ENCODE measurements around the gene USP12.

The USP12 gene

GRCh38 chr13:27038323-27038722 is 133.3 kb downstream of the USP12 start:
- peaks cover 23% of the 10 kb centered on the region for H3K4me1 ChIP-seq (ENCODE audit: control insufficient read depth, insufficient read depth, low read length)
- H3K9me3 ChIP-seq (replicated peaks; ENCODE audit: low read length), result no peaks in the 10 kb centered on the region
- H3K36me3 ChIP-seq (ENCODE audit: insufficient read depth, low read length), result no peaks in the 10 kb centered on the region
- no peak overlapping the region for H3K9ac ChIP-seq (ENCODE audit: low read depth, low read length)
- H3K27me3 ChIP-seq (ENCODE audit: control insufficient read depth, insufficient read depth, low read length), result no peaks in the 10 kb centered on the region
- H3K4me3 ChIP-seq (ENCODE audit: low read length), result no peak overlapping the region
- H3K4me2 ChIP-seq (ENCODE audit: low read length), result no peak overlapping the region

GRCh38 chr13:27037571-27037970 is 134.0 kb downstream of the USP12 start:
- no peaks in the 10 kb centered on the region for H3K27me3 ChIP-seq (ENCODE audit: control insufficient read depth, insufficient read depth, low read length)
- no peaks in the 10 kb centered on the region for H3K9me3 ChIP-seq (replicated peaks; ENCODE audit: low read length)
- H3K4me1 ChIP-seq (ENCODE audit: control insufficient read depth, insufficient read depth, low read length), result peaks cover 19% of the 10 kb centered on the region
- no peak overlapping the region for H3K4me2 ChIP-seq (ENCODE audit: low read length)
- no peak overlapping the region for H3K4me3 ChIP-seq (ENCODE audit: low read length)
- no peaks in the 10 kb centered on the region for H3K36me3 ChIP-seq (ENCODE audit: insufficient read depth, low read length)
- H3K9ac ChIP-seq (ENCODE audit: low read depth, low read length), result no peak overlapping the region

DNA sequence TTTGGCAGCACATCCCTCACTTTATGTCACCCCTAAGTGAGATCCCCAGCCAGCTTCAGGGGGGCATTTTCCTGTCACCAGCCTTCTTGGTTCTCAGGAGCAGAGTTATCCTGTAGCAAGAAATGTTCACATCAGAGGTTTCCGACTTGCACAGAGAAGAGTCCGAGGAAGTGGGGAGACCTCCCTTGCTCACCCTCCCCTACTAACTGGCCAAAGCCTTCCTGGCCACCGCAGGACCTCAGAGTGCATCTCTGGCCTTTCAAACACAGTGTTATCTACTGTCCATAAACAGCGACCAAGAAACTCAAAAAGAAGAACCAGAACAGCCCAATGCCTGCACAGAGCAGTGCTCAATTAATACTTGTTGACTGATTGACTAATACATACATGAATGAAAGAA is 134.4 kb downstream of the USP12 start:
- Histone ChIP-seq H3K36me3 (ENCODE audit: insufficient read depth, low read length) (no peaks in the 10 kb centered on the region), H3K27me3 (ENCODE audit: control insufficient read depth, insufficient read depth, low read length) (no peaks in the 10 kb centered on the region), H3K9me3 (replicated peaks; ENCODE audit: low read length) (no peaks in the 10 kb centered on the region), H3K4me2 (ENCODE audit: low read length) (no peak overlapping the region), H3K4me3 (ENCODE audit: low read length) (no peak overlapping the region), H3K9ac (ENCODE audit: low read depth, low read length) (no peak overlapping the region), H3K4me1 (ENCODE audit: control insufficient read depth, insufficient read depth, low read length) (peaks cover 18% of the 10 kb centered on the region)

DNA sequence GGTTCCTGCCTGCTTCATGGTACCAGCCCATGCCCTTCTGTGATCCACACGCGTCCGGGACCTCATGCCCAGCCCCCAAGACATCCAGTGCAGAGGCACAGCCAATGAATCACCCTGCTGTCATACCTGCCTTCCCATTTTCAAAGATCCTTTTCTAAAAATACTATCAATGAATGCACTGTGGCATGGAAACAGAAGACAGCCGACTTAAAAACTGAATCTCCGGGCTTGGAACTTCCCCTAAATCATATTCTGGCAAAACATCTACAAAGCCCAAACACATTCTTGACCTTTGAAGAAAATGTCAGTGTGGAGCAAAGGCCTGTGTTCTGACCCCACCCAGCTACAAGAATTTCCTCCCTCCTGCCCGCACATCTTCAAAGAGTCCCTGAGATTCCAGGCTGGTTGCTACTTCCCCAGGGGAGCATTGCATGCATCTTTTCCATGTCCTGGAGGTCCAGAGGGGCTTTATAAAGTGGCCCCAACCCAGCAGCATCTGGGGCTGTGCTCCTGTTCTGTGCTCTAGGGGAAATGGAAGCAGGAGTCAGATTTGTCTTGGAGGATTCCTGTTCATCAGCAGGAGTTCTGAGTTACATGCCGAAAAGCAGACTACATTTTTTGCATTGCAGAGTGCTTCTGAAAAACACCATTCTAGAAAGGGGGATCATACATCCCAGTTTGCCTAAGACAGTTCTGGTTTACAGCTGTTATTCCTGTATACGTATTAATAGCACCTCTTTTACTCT is 135.2 kb downstream of the USP12 start:
- H3K4me1 ChIP-seq (ENCODE audit: control insufficient read depth, insufficient read depth, low read length), result peaks cover 18% of the 10 kb centered on the region
- H3K4me3 ChIP-seq (ENCODE audit: low read length), result no peak overlapping the region
- H3K36me3 ChIP-seq (ENCODE audit: insufficient read depth, low read length), result no peaks in the 10 kb centered on the region
- H3K9me3 ChIP-seq (replicated peaks; ENCODE audit: low read length), result no peaks in the 10 kb centered on the region
- H3K9ac ChIP-seq (ENCODE audit: low read depth, low read length), result no peak overlapping the region
- H3K27me3 ChIP-seq (ENCODE audit: control insufficient read depth, insufficient read depth, low read length), result no peaks in the 10 kb centered on the region
- H3K4me2 ChIP-seq (ENCODE audit: low read length), result no peak overlapping the region

DNA sequence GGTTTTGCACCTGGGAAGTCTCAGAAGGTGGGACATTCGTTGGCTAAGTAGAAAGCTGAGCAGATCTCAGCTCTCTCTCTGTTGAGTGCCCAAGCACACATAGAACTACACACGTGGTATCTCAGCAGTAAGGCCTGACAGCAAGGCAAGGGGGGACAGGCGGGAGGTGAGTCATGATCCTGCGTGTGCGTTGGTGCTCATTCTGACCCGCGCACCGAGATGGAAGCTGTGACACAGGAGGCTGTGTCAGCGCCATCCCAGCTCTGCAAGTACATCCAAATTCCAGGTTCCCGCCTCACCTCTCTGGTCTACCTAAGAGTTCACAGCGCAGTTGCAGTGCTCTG is 135.7 kb downstream of the USP12 start:
- Histone ChIP-seq H3K27me3 (ENCODE audit: control insufficient read depth, insufficient read depth, low read length) (no peaks in the 10 kb centered on the region), H3K4me2 (ENCODE audit: low read length) (no peak overlapping the region), H3K36me3 (ENCODE audit: insufficient read depth, low read length) (no peaks in the 10 kb centered on the region), H3K4me1 (ENCODE audit: control insufficient read depth, insufficient read depth, low read length) (peaks cover 18% of the 10 kb centered on the region), H3K9ac (ENCODE audit: low read depth, low read length) (no peak overlapping the region), H3K4me3 (ENCODE audit: low read length) (no peak overlapping the region), H3K9me3 (replicated peaks; ENCODE audit: low read length) (no peaks in the 10 kb centered on the region)

GRCh38 chr13:27034678-27035111 is 136.9 kb downstream of the USP12 start:
- Histone ChIP-seq H3K4me2 (ENCODE audit: low read length) (no peak overlapping the region), H3K9me3 (replicated peaks; ENCODE audit: low read length) (no peaks in the 10 kb centered on the region), H3K9ac (ENCODE audit: low read depth, low read length) (no peak overlapping the region), H3K27me3 (ENCODE audit: control insufficient read depth, insufficient read depth, low read length) (no peaks in the 10 kb centered on the region), H3K4me1 (ENCODE audit: control insufficient read depth, insufficient read depth, low read length) (peaks cover 18% of the 10 kb centered on the region), H3K36me3 (ENCODE audit: insufficient read depth, low read length) (no peaks in the 10 kb centered on the region), H3K4me3 (ENCODE audit: low read length) (no peak overlapping the region)

GRCh38 chr13:27028683-27029480 is 142.7 kb downstream of the USP12 start:
- H3K27me3 ChIP-seq (ENCODE audit: control insufficient read depth, insufficient read depth, low read length), result peaks cover 47% of the 10 kb centered on the region
- no peaks in the 10 kb centered on the region for H3K4me1 ChIP-seq (ENCODE audit: control insufficient read depth, insufficient read depth, low read length)
- no peak overlapping the region for H3K4me2 ChIP-seq (ENCODE audit: low read length)
- no peaks in the 10 kb centered on the region for H3K9me3 ChIP-seq (replicated peaks; ENCODE audit: low read length)
- H3K9ac ChIP-seq (ENCODE audit: low read depth, low read length), result no peak overlapping the region
- H3K4me3 ChIP-seq (ENCODE audit: low read length), result no peak overlapping the region
- no peaks in the 10 kb centered on the region for H3K36me3 ChIP-seq (ENCODE audit: insufficient read depth, low read length)

GRCh38 chr13:27027086-27027667 is 144.4 kb downstream of the USP12 start:
- Histone ChIP-seq H3K27me3 (ENCODE audit: control insufficient read depth, insufficient read depth, low read length) (peaks cover 47% of the 10 kb centered on the region), H3K4me3 (ENCODE audit: low read length) (no peak overlapping the region), H3K9me3 (replicated peaks; ENCODE audit: low read length) (no peaks in the 10 kb centered on the region), H3K9ac (ENCODE audit: low read depth, low read length) (no peak overlapping the region), H3K4me2 (ENCODE audit: low read length) (no peak overlapping the region), H3K4me1 (ENCODE audit: control insufficient read depth, insufficient read depth, low read length) (peaks cover 12% of the 10 kb centered on the region), H3K36me3 (ENCODE audit: insufficient read depth, low read length) (no peaks in the 10 kb centered on the region)

- peaks cover 47% of the 10 kb centered on the region for H3K27me3 ChIP-seq (ENCODE audit: control insufficient read depth, insufficient read depth, low read length)
- H3K36me3 ChIP-seq (ENCODE audit: insufficient read depth, low read length), result no peaks in the 10 kb centered on the region
- no peak overlapping the region for H3K4me2 ChIP-seq (ENCODE audit: low read length)
- H3K9me3 ChIP-seq (replicated peaks; ENCODE audit: low read length), result no peaks in the 10 kb centered on the region
- no peak overlapping the region for H3K4me3 ChIP-seq (ENCODE audit: low read length)
- no peak overlapping the region for H3K9ac ChIP-seq (ENCODE audit: low read depth, low read length)
- peaks cover 12% of the 10 kb centered on the region for H3K4me1 ChIP-seq (ENCODE audit: control insufficient read depth, insufficient read depth, low read length)
These were observed 145.2 kb downstream of the USP12 start for GRCh38 chr13:27026396-27026795.

GRCh38 chr13:27024776-27025492 is 146.7 kb downstream of the USP12 start:
- H3K9ac ChIP-seq (ENCODE audit: low read depth, low read length), result no peak overlapping the region
- H3K4me3 ChIP-seq (ENCODE audit: low read length), result no peak overlapping the region
- peaks cover 47% of the 10 kb centered on the region for H3K27me3 ChIP-seq (ENCODE audit: control insufficient read depth, insufficient read depth, low read length)
- no peaks in the 10 kb centered on the region for H3K9me3 ChIP-seq (replicated peaks; ENCODE audit: low read length)
- no peaks in the 10 kb centered on the region for H3K36me3 ChIP-seq (ENCODE audit: insufficient read depth, low read length)
- peaks cover 12% of the 10 kb centered on the region for H3K4me1 ChIP-seq (ENCODE audit: control insufficient read depth, insufficient read depth, low read length)
- no peak overlapping the region for H3K4me2 ChIP-seq (ENCODE audit: low read length)

GRCh38 chr13:27024074-27024461 is 147.5 kb downstream of the USP12 start:
- no peak overlapping the region for H3K4me2 ChIP-seq (ENCODE audit: low read length)
- H3K9ac ChIP-seq (ENCODE audit: low read depth, low read length), result no peak overlapping the region
- peaks cover 12% of the 10 kb centered on the region for H3K4me1 ChIP-seq (ENCODE audit: control insufficient read depth, insufficient read depth, low read length)
- no peaks in the 10 kb centered on the region for H3K36me3 ChIP-seq (ENCODE audit: insufficient read depth, low read length)
- H3K9me3 ChIP-seq (replicated peaks; ENCODE audit: low read length), result no peaks in the 10 kb centered on the region
- peaks cover 43% of the 10 kb centered on the region for H3K27me3 ChIP-seq (ENCODE audit: control insufficient read depth, insufficient read depth, low read length)
- H3K4me3 ChIP-seq (ENCODE audit: low read length), result no peak overlapping the region

All from skeletal muscle satellite cell (primary cell).